CD4-positive, alpha-beta memory T cell (primary cell): Measurements from ENCODE around the gene KLC1. TPM values are rescaled to one million over a fixed set of nuclear protein-coding genes. Genes with fewer than 3 reads are reported as not detected.

Experiments
- CTCF ChIA-PET: fragments of 350-600 bp; sonication (Branson Sonifier 250); formaldehyde crosslinking; loops from one replicate; lab custom pipeline; 2021; ENCODE audit warnings: inconsistent platforms; ENCODE audit not compliant: partially characterized antibody; lab: Charles Lee
- POLR2A ChIA-PET: fragments of 350-600 bp; sonication (Branson Sonifier 250); formaldehyde crosslinking; loops from one replicate; lab custom pipeline; 2021; ENCODE audit not compliant: partially characterized antibody; lab: Charles Lee
- DNase-seq, 5 donors: peaks; one replicate each; pipeline versions ENCODE4 v3.0.0 to v3.0.0-alpha.2; 2020 to 2022; ENCODE audit warnings: mixed read lengths in 1 of 5
- H3K27ac ChIP-seq: one replicate; pipeline ENCODE4 v1.7.0; 2013; ENCODE audit warnings: low read depth, low read length
- H3K27me3 ChIP-seq: 2 replicates; pipeline ENCODE4 v1.7.0; 2013; ENCODE audit warnings: mild to moderate bottlenecking, low read length, moderate library complexity; ENCODE audit not compliant: insufficient read depth
- H3K36me3 ChIP-seq: 2 replicates; pipeline ENCODE4 v1.7.0; 2013; ENCODE audit warnings: mild to moderate bottlenecking, low read length, moderate library complexity; ENCODE audit not compliant: insufficient read depth
- H3K4me1 ChIP-seq: 2 replicates; pipeline ENCODE4 v1.7.0; 2013; ENCODE audit warnings: mild to moderate bottlenecking, low read length, moderate library complexity; ENCODE audit not compliant: insufficient read depth
- H3K4me3 ChIP-seq, 2 donors: one replicate each; pipeline ENCODE4 v1.7.0; 2013; ENCODE audit warnings: low read length in 2 of 2, mild to moderate bottlenecking in 1 of 2
- H3K9me3 ChIP-seq, 2 donors: one replicate each; pipeline ENCODE4 v1.7.0; 2013; ENCODE audit warnings: low read length in 2 of 2, control low read depth in 1 of 2; ENCODE audit not compliant: control insufficient read depth in 1 of 2
- H3K27ac Mint-ChIP-seq, 7 donors: one replicate each; pipeline ENCODE4 v1.8.0; 2020 to 2021; ENCODE audit warnings: mixed read lengths in 7 of 7, mild to moderate bottlenecking in 6 of 7, inconsistent platforms in 3 of 7, moderate library complexity in 3 of 7
- H3K27me3 Mint-ChIP-seq, 2 donors: one replicate each; pipeline ENCODE4 v1.8.0; 2020 to 2021; ENCODE audit warnings: mixed read lengths in 2 of 2
- H3K36me3 Mint-ChIP-seq, 2 donors: one replicate each; pipeline ENCODE4 v1.8.0; 2020 to 2021; ENCODE audit warnings: mixed read lengths in 2 of 2, inconsistent platforms in 1 of 2, mild to moderate bottlenecking in 1 of 2
- H3K4me1 Mint-ChIP-seq, 4 donors: one replicate each; pipeline ENCODE4 v1.8.0; 2020 to 2021; ENCODE audit warnings: mixed read lengths in 4 of 4, mild to moderate bottlenecking in 1 of 4
- H3K4me3 Mint-ChIP-seq, 8 donors: one replicate each; pipeline ENCODE4 v1.8.0; 2020 to 2021; ENCODE audit warnings: mixed read lengths in 8 of 8, mild to moderate bottlenecking in 7 of 8, moderate library complexity in 6 of 8, inconsistent platforms in 3 of 8
- H3K9me3 Mint-ChIP-seq, 8 donors: one replicate each; pipeline ENCODE4 v1.8.0; 2020 to 2021; ENCODE audit warnings: mixed read lengths in 8 of 8, mild to moderate bottlenecking in 5 of 8, inconsistent platforms in 3 of 8, moderate library complexity in 1 of 8
- intact Hi-C: fragments of 100-400 bp; cut with micrococcal nuclease; formaldehyde crosslinking; loops from one replicate; pipeline ENCODE4 v1.15.1; 2023
- polyA plus RNA-seq, 2 donors: library from polyadenylated mRNA; unstranded; fragments of 300-500 nt; fragmentation: Illumina TruSeq; gene quantifications; one replicate each; pipeline ENCODE4 v1.2.3, GENCODE V29; 2021
- total RNA-seq, 2 experiments: library from RNA; stranded (reverse); gene quantifications; one replicate each; pipeline ENCODE4 v1.2.3, GENCODE V29; 2021

KLC1 gene
- 100 to 1,000 TPM; 242 to 278 TPM for total RNA-seq
- 10 to 100 TPM; 31.8 to 88.9 TPM for polyA plus RNA-seq

DNA sequence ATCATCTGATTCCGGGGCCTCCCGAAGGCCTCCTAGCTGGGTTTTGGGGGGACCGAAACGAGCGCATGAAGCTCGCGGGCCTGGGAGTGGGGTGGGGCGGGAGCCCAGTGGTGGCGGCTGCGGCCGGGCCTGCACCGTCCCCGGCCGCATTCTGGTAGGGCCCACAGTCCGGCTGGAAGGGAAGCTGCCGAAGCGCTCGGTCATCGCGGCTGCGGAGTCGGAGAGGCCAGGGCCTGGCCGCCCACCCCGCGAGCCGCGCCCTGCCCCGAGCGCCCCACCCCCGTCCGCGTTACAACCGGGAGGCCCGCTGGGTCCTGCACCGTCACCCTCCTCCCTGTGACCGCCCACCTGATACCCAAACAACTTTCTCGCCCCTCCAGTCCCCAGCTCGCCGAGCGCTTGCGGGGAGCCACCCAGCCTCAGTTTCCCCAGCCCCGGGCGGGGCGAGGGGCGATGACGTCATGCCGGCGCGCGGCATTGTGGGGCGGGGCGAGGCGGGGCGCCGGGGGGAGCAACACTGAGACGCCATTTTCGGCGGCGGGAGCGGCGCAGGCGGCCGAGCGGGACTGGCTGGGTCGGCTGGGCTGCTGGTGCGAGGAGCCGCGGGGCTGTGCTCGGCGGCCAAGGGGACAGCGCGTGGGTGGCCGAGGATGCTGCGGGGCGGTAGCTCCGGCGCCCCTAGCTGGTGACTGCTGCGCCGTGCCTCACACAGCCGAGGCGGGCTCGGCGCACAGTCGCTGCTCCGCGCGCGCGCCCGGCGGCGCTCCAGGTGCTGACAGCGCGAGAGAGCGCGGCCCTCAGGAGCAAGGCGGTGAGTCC lies at the start of gene KLC1:
TSS of gene KLC1 (plus strand) at position 528 of the 819 bp plus-strand sequence. CDS start 25,354 bp downstream, outside the sequence.
- Mint-ChIP-seq H3K4me1 (peaks cover 22 to 60% (median 37%) of the 10 kb centered on the region in 4 donors), H3K27me3 (no peaks in the 10 kb centered on the region), H3K36me3 (peaks cover 3 to 8% of the 10 kb centered on the region in 2 donors), H3K27ac (peak within 1 kb of the TSS; percentile 81 to 95 (median 92)), H3K9me3 (no peaks in the 10 kb centered on the region), H3K4me3 (peak within 1 kb of the TSS; percentile 85 to 90 (median 87))
- peak; percentile 75 to 86 (median 80) for DNase-seq
- H3K4me3 ChIP-seq, result peak within 1 kb of the TSS; percentile 52 to 85
- ChIA-PET POLR2A (interaction anchor here (0.6 to 2.3 kb wide), 7 partner anchors 18 to 293 kb away, joined by 3 to 14 read pairs (median 4); no protein-coding TSS in a partner anchor), CTCF (interaction anchor here (0.6 to 1.3 kb wide), 4 partner anchors 51 to 272 kb away, joined by 3 to 4 read pairs (median 3); partner anchors contain the start of gene TRMT61A)
- no peaks in the 10 kb centered on the region for H3K27me3 ChIP-seq
- H3K9me3 ChIP-seq, result no peaks in the 10 kb centered on the region
- peak within 1 kb of the TSS; percentile 89 for H3K27ac ChIP-seq
- intact Hi-C loops, result loop anchor here (1.0 to 5.0 kb wide), 4 partner anchors 66 to 297 kb away; partner anchors contain the start of genes BAG5, COA8, EIF5 and XRCC3
- no peaks in the 10 kb centered on the region for H3K36me3 ChIP-seq
- peaks cover 62% of the 10 kb centered on the region for H3K4me1 ChIP-seq

DNA sequence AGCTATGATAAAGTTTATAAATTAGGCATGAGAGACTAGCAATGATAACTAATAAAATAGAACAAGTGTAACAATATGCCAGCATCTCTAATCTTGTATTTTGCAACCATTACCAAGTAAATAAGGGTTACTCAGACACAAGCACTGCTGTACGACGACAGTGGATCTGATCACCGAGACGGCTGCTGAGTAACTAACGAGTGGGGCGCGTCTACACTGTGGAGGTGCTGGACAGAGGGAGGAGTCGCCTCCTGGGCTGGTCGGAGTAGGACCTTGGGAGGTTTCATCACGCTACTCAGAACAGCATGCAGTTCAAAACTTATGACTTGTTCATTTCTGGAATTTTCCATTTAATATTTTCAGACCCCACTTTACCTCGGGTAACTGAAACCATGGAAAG lies 47.8 kb upstream of the KLC1 start:
- CTCF ChIA-PET, result no interaction called here
- H3K27me3 Mint-ChIP-seq, result no peaks in the 10 kb centered on the region
- peaks cover 13 to 37% of the 10 kb centered on the region in 2 donors for H3K36me3 Mint-ChIP-seq
- Histone ChIP-seq H3K4me3 (no peak overlapping the region), H3K4me1 (no peaks in the 10 kb centered on the region), H3K27me3 (no peaks in the 10 kb centered on the region), H3K9me3 (no peaks in the 10 kb centered on the region), H3K27ac (no peak overlapping the region), H3K36me3 (peaks cover 16% of the 10 kb centered on the region)
- H3K27ac Mint-ChIP-seq, result no peak overlapping the region
- no peak for DNase-seq
- H3K4me3 Mint-ChIP-seq, result no peak overlapping the region
- H3K9me3 Mint-ChIP-seq, result no peaks in the 10 kb centered on the region
- POLR2A ChIA-PET, result no interaction called here
- peaks cover 0 to 5% (median 0%) of the 10 kb centered on the region in 4 donors for H3K4me1 Mint-ChIP-seq
- intact Hi-C loops, result no loop called here

DNA sequence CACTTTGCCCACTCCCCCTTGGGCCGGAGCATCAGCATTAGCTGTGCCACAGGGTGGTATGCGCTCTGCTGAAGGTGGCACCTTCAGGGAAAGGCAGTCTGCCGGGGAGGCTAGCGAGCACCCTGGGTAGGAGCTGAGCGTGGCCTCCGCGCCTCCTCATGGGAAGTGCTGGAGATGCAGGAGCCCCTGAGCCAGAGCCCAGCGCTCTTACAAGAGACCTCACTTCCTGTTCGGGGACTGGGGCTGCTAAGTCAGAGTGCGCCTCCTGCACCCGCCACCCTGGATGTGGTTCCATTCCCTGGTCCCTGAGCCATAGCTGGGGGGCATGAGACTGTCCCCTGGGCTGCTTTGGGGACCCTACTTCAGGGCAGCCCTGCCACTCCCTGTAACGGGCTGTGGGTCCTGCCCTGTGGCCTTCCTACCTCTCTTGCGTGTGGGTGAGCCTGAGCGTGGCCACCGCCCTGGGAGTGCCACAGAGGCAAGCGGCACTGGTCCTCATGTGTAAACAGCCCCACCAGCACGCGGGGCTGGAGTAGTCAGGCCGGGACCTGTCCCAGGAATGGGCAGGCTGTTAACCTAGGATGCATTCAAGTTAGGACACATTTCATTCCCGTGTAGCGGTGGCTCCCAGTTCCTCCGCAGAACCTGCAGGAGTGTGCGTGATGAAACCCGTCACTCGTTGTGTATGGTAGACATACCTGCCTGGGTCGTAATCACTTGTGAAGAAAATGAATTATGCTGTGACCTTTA lies 46.9 kb upstream of the KLC1 start:
- Histone ChIP-seq H3K36me3 (peaks cover 9% of the 10 kb centered on the region), H3K4me1 (no peaks in the 10 kb centered on the region), H3K27ac (no peak overlapping the region), H3K9me3 (no peaks in the 10 kb centered on the region), H3K27me3 (no peaks in the 10 kb centered on the region), H3K4me3 (no peak overlapping the region)
- no peak for DNase-seq
- ChIA-PET CTCF (no interaction called here), POLR2A (no interaction called here)
- intact Hi-C loops, result no loop called here
- no peak overlapping the region for H3K27ac Mint-ChIP-seq
- no peak overlapping the region for H3K4me3 Mint-ChIP-seq
- no peaks in the 10 kb centered on the region for H3K9me3 Mint-ChIP-seq
- peaks cover 13 to 33% of the 10 kb centered on the region in 2 donors for H3K36me3 Mint-ChIP-seq
- H3K27me3 Mint-ChIP-seq, result no peaks in the 10 kb centered on the region
- H3K4me1 Mint-ChIP-seq, result peaks cover 0 to 5% (median 1%) of the 10 kb centered on the region in 4 donors

DNA sequence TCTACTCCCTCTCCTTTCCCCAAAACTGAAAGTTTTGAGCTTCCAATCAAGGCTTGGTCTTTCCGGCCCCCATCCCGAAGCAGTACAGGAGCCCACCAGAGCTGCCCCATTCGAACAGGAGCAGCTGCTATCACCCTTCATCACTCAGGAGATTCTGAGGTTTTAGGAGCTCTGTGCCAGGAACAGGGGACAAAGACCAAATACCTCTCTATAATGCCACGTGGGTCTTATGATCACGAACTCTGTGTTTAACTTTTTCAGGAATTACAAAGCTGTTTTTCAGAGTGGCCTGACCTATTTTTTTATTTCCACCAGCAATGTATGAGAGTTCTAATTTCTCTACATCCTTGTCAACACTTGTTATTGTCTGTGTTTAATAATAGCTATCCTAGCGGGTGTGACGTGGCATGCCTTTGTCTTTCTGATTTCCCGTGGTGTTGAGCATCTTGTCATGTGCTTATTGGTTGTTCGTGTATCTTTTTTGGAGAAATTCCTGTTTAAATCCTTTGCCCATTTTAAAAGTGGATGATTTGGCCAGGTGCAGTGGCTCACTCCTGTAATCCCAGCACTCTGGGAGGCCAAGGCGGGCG lies 44.6 kb upstream of the KLC1 start:
- no peaks in the 10 kb centered on the region for H3K36me3 ChIP-seq
- intact Hi-C loops, result no loop called here
- no peaks in the 10 kb centered on the region for H3K4me1 ChIP-seq
- no peak overlapping the region for H3K27ac ChIP-seq
- peak overlapping the region in 1 of 7 donors; percentile 64 for H3K27ac Mint-ChIP-seq
- H3K36me3 Mint-ChIP-seq, result peaks cover 10 to 30% of the 10 kb centered on the region in 2 donors
- H3K27me3 Mint-ChIP-seq, result no peaks in the 10 kb centered on the region
- no peak overlapping the region for H3K4me3 Mint-ChIP-seq
- DNase-seq, result no peak
- ChIA-PET CTCF (no interaction called here), POLR2A (no interaction called here)
- H3K4me3 ChIP-seq, result no peak overlapping the region
- H3K9me3 ChIP-seq, result no peaks in the 10 kb centered on the region
- no peaks in the 10 kb centered on the region for H3K27me3 ChIP-seq
- H3K9me3 Mint-ChIP-seq, result no peaks in the 10 kb centered on the region
- peaks cover 0 to 5% (median 1%) of the 10 kb centered on the region in 4 donors for H3K4me1 Mint-ChIP-seq

DNA sequence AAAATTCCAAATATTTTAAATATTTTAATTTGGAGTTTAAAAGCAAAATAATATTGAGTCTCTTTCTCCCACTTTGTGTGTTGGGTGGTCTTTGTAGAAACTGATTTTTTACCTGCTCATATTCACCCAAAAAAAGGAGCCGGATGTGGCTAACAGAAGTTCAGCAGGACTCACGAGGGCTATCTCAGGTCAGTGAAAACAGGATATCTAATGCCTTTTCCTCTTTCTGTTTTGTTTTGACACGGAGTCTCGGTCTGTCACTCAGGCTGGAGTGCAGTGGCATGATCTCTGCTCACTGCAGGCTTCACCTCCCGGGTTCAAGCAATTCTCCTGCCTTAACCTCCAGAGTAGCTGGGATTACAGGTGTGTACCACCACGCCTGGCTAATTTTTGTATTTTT lies 35.4 kb upstream of the KLC1 start:
- no peak for DNase-seq
- intact Hi-C loops, result no loop called here
- Mint-ChIP-seq H3K4me3 (peak overlapping the region in 4 of 8 donors; percentile 31 to 67 (median 38)), H3K9me3 (no peaks in the 10 kb centered on the region), H3K27me3 (no peaks in the 10 kb centered on the region), H3K36me3 (peaks cover 4 to 6% of the 10 kb centered on the region in 2 donors), H3K4me1 (peaks cover 0 to 5% (median 1%) of the 10 kb centered on the region in 4 donors), H3K27ac (peak overlapping the region in 2 of 7 donors; percentile 29 to 70)
- CTCF ChIA-PET, result no interaction called here
- POLR2A ChIA-PET, result no interaction called here
- no peak overlapping the region for H3K4me3 ChIP-seq
- H3K9me3 ChIP-seq, result no peaks in the 10 kb centered on the region
- no peak overlapping the region for H3K27ac ChIP-seq
- no peaks in the 10 kb centered on the region for H3K36me3 ChIP-seq
- H3K4me1 ChIP-seq, result no peaks in the 10 kb centered on the region
- H3K27me3 ChIP-seq, result no peaks in the 10 kb centered on the region

DNA sequence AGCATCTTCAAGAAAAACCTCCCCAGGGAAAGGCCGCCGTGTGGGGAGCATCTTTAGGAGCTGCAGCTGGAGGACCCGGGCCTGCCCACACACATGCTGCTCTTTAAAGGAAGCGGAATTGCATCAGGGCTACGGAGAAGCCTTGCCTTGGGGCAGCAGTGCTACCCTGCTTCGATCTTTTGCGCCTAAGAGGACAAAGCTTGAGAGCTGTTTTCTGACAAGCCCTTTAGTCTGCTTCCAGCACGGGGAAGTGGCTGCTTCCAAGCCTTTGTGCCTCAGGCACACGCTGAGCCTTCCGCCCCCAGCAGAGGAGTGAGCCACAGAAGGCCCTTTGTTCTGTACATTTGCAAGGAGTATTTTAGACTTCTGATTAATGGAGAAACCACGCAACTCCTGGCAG lies 34.7 kb upstream of the KLC1 start:
- Histone ChIP-seq H3K27ac (no peak overlapping the region), H3K27me3 (no peaks in the 10 kb centered on the region), H3K4me1 (no peaks in the 10 kb centered on the region), H3K9me3 (no peaks in the 10 kb centered on the region), H3K36me3 (no peaks in the 10 kb centered on the region), H3K4me3 (no peak overlapping the region)
- Mint-ChIP-seq H3K27me3 (no peaks in the 10 kb centered on the region), H3K36me3 (peaks cover 0 to 1% of the 10 kb centered on the region in 2 donors), H3K4me1 (peaks cover 0 to 5% (median 1%) of the 10 kb centered on the region in 4 donors), H3K9me3 (no peaks in the 10 kb centered on the region), H3K4me3 (no peak overlapping the region), H3K27ac (no peak overlapping the region)
- ChIA-PET CTCF (no interaction called here), POLR2A (no interaction called here)
- intact Hi-C loops, result no loop called here
- no peak for DNase-seq
